ENCODE data around the gene TRIM8. TPM values are rescaled to one million over a fixed set of nuclear protein-coding genes. Genes with fewer than 3 reads are reported as not detected.

Gene TRIM8, protein sequence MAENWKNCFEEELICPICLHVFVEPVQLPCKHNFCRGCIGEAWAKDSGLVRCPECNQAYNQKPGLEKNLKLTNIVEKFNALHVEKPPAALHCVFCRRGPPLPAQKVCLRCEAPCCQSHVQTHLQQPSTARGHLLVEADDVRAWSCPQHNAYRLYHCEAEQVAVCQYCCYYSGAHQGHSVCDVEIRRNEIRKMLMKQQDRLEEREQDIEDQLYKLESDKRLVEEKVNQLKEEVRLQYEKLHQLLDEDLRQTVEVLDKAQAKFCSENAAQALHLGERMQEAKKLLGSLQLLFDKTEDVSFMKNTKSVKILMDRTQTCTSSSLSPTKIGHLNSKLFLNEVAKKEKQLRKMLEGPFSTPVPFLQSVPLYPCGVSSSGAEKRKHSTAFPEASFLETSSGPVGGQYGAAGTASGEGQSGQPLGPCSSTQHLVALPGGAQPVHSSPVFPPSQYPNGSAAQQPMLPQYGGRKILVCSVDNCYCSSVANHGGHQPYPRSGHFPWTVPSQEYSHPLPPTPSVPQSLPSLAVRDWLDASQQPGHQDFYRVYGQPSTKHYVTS
- polyA plus RNA-seq, result 10 to 100 TPM; 38.1 to 65.1 (median 44.7) TPM
- long read RNA-seq, donor 1, full-length matches to known transcripts, result 13 of 13 reads
- long read RNA-seq, donor 1, partial matches to known transcripts, result 0 of 13 reads
- long read RNA-seq, donor 1, other reads (novel, unspliced or antisense), result 0 of 13 reads
- long read RNA-seq, donor 2, full-length matches to known transcripts, result 8 of 8 reads
- long read RNA-seq, donor 2, partial matches to known transcripts, result 0 of 8 reads
- long read RNA-seq, donor 2, other reads (novel, unspliced or antisense), result 0 of 8 reads
- long read RNA-seq, donor 3, full-length matches to known transcripts, result 7 of 17 reads
- long read RNA-seq, donor 3, partial matches to known transcripts, result 10 of 17 reads
- long read RNA-seq, donor 3, other reads (novel, unspliced or antisense), result 0 of 17 reads
- long read RNA-seq, donor 4, result 0 reads
- long read RNA-seq, donor 5, full-length matches to known transcripts, result 3 of 3 reads
- long read RNA-seq, donor 5, partial matches to known transcripts, result 0 of 3 reads
- long read RNA-seq, donor 5, other reads (novel, unspliced or antisense), result 0 of 3 reads
- long read RNA-seq, donor 6, full-length matches to known transcripts, result 3 of 3 reads
- long read RNA-seq, donor 6, partial matches to known transcripts, result 0 of 3 reads
- long read RNA-seq, donor 6, other reads (novel, unspliced or antisense), result 0 of 3 reads
- long read RNA-seq, donor 7, result 0 reads
- long read RNA-seq, donor 8, full-length matches to known transcripts, result 2 of 2 reads
- long read RNA-seq, donor 8, partial matches to known transcripts, result 0 of 2 reads
- long read RNA-seq, donor 8, other reads (novel, unspliced or antisense), result 0 of 2 reads
- long read RNA-seq, donor 9, full-length matches to known transcripts, result 1 of 1 reads
- long read RNA-seq, donor 9, partial matches to known transcripts, result 0 of 1 reads
- long read RNA-seq, donor 9, other reads (novel, unspliced or antisense), result 0 of 1 reads
- long read RNA-seq, donor 10, full-length matches to known transcripts, result 10 of 10 reads
- long read RNA-seq, donor 10, partial matches to known transcripts, result 0 of 10 reads
- long read RNA-seq, donor 10, other reads (novel, unspliced or antisense), result 0 of 10 reads

GRCh38 chr10:102644066-102644645 is at the start of gene TRIM8:
TRIM8 (plus strand) TSS chr10:102644479; CDS start chr10:102644618, 139 bp downstream.
- DNase-seq, result peak; percentile 88 to 92
- FAIRE-seq, result no peak
- peak within 1 kb of the TSS; percentile 81 to 95 (median 92) for H3K4me3 ChIP-seq (ENCODE audit: low read depth in 1 of 3, low read length in 3 of 3)
- 0 to 1% (median 0%) methylated on average over 23 to 80 of the region's 80 CpGs for WGBS, 3 donors
- peaks cover 0 to 36% (median 0%) of the 10 kb centered on the region in 3 donors for H3K36me3 ChIP-seq (ENCODE audit: control insufficient read depth in 3 of 3, insufficient read depth in 2 of 3, low read depth in 1 of 3, low read length in 3 of 3)
- H3K9me3 ChIP-seq (ENCODE audit: control insufficient read depth in 2 of 2, insufficient read depth in 1 of 2, low read depth in 1 of 2, low read length in 1 of 2), result no peaks in the 10 kb centered on the region
- peak within 1 kb of the TSS; percentile 94 to 97 (median 97) for H3K27ac ChIP-seq (ENCODE audit: low read depth in 1 of 3, low read length in 2 of 3)
- peaks cover 1 to 33% (median 12%) of the 10 kb centered on the region in 3 donors for H3K4me1 ChIP-seq (ENCODE audit: control insufficient read depth in 3 of 3, insufficient read depth in 2 of 3, low read depth in 1 of 3, low read length in 2 of 3)
- no peaks in the 10 kb centered on the region for H3K27me3 ChIP-seq (ENCODE audit: control insufficient read depth in 3 of 3, insufficient read depth in 3 of 3, low read length in 3 of 3)

- no peaks in the 10 kb centered on the region for H3K27me3 ChIP-seq (ENCODE audit: control insufficient read depth in 3 of 3, insufficient read depth in 3 of 3, low read length in 3 of 3)
- H3K36me3 ChIP-seq (ENCODE audit: control insufficient read depth in 3 of 3, insufficient read depth in 2 of 3, low read depth in 1 of 3, low read length in 3 of 3), result peaks cover 0 to 62% (median 0%) of the 10 kb centered on the region in 3 donors
- no peak overlapping the region for H3K27ac ChIP-seq (ENCODE audit: low read depth in 1 of 3, low read length in 2 of 3)
- DNase-seq, result no peak
- 72 to 78% (median 72%) methylated on average over 2 of the region's 2 CpGs for WGBS, 3 donors
- H3K4me3 ChIP-seq (ENCODE audit: low read depth in 1 of 3, low read length in 3 of 3), result no peak overlapping the region
- peaks cover 0 to 38% (median 0%) of the 10 kb centered on the region in 3 donors for H3K4me1 ChIP-seq (ENCODE audit: control insufficient read depth in 3 of 3, insufficient read depth in 2 of 3, low read depth in 1 of 3, low read length in 2 of 3)
- no peak for FAIRE-seq
- no peaks in the 10 kb centered on the region for H3K9me3 ChIP-seq (ENCODE audit: control insufficient read depth in 2 of 2, insufficient read depth in 1 of 2, low read depth in 1 of 2, low read length in 1 of 2)
These were observed 49.0 kb upstream of the TRIM8 start for GRCh38 chr10:102595293-102595692.

- no peaks in the 10 kb centered on the region for H3K27me3 ChIP-seq (ENCODE audit: control insufficient read depth in 3 of 3, insufficient read depth in 3 of 3, low read length in 3 of 3)
- H3K4me1 ChIP-seq (ENCODE audit: control insufficient read depth in 3 of 3, insufficient read depth in 2 of 3, low read depth in 1 of 3, low read length in 2 of 3), result peaks cover 0 to 44% (median 0%) of the 10 kb centered on the region in 3 donors
These were observed 48.4 kb upstream of the TRIM8 start for GRCh38 chr10:102595897-102596296.

GRCh38 chr10:102596506-102596971 is 47.7 kb upstream of the TRIM8 start:
- DNase-seq (peak; percentile 73 to 76), FAIRE-seq (no peak)
- WGBS, 3 donors, result 45 to 57% (median 52%) methylated on average over 3 of the region's 3 CpGs
- Histone ChIP-seq H3K36me3 (ENCODE audit: control insufficient read depth in 3 of 3, insufficient read depth in 2 of 3, low read depth in 1 of 3, low read length in 3 of 3) (peaks cover 0 to 72% (median 0%) of the 10 kb centered on the region in 3 donors), H3K27ac (ENCODE audit: low read depth in 1 of 3, low read length in 2 of 3) (peak overlapping the region in 1 of 3 donors; percentile 46), H3K9me3 (ENCODE audit: control insufficient read depth in 2 of 2, insufficient read depth in 1 of 2, low read depth in 1 of 2, low read length in 1 of 2) (no peaks in the 10 kb centered on the region), H3K27me3 (ENCODE audit: control insufficient read depth in 3 of 3, insufficient read depth in 3 of 3, low read length in 3 of 3) (no peaks in the 10 kb centered on the region), H3K4me3 (ENCODE audit: low read depth in 1 of 3, low read length in 3 of 3) (no peak overlapping the region), H3K4me1 (ENCODE audit: control insufficient read depth in 3 of 3, insufficient read depth in 2 of 3, low read depth in 1 of 3, low read length in 2 of 3) (peaks cover 0 to 50% (median 0%) of the 10 kb centered on the region in 3 donors)

More at GRCh38 chr10:102595897-102596296, 48.4 kb upstream of the TRIM8 start:
- DNase-seq (no peak), FAIRE-seq (no peak)
- peaks cover 0 to 66% (median 0%) of the 10 kb centered on the region in 3 donors for H3K36me3 ChIP-seq (ENCODE audit: control insufficient read depth in 3 of 3, insufficient read depth in 2 of 3, low read depth in 1 of 3, low read length in 3 of 3)
- H3K9me3 ChIP-seq (ENCODE audit: control insufficient read depth in 2 of 2, insufficient read depth in 1 of 2, low read depth in 1 of 2, low read length in 1 of 2), result no peaks in the 10 kb centered on the region
- H3K27ac ChIP-seq (ENCODE audit: low read depth in 1 of 3, low read length in 2 of 3), result peak overlapping the region in 1 of 3 donors; percentile 5
- WGBS, 3 donors, result 87 to 96% (median 90%) methylated on average over 4 of the region's 4 CpGs
- H3K4me3 ChIP-seq (ENCODE audit: low read depth in 1 of 3, low read length in 3 of 3), result no peak overlapping the region

DNA sequence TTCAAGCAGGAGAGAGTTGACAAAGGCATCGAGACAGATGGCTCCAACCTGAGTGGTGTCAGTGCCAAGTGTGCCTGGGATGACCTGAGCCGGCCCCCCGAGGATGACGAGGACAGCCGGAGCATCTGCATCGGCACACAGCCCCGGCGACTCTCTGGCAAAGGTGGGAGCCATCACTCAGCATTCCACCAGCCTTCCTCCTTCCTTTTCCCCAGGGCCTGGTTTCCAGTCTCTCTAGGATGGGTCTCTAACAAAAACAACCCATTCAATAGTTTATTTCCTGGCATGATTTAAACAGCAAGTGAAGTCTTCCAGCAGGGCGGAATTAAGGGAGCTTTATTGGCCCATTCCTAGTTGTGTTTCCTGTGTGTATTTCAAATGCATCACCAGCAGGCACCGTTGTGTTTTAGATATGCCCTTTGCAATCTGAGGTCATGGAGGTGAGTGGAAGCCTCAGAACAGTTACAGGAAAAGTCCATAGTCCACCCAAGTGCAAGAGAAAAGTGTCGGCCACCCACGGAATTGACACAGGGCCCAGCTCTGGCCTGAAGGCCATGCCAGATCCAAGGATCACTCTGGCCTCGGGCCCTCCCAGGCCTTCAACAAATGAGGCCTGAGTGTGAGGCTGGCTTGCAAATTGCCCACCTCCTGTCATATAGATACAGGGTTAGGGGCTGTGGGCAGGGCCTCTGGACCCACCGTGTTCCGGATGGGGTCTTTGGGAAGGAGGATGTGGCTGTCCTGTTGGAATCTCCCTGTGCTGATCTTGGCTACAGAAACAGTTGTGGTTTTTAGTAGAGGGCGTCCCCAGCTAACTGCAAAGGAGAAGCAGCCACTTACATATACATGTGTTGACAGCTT is 46.9 kb upstream of the TRIM8 start:
- Histone ChIP-seq H3K36me3 (ENCODE audit: control insufficient read depth in 3 of 3, insufficient read depth in 2 of 3, low read depth in 1 of 3, low read length in 3 of 3) (peaks cover under 1 to 75% (median 2%) of the 10 kb centered on the region in 3 donors), H3K4me1 (ENCODE audit: control insufficient read depth in 3 of 3, insufficient read depth in 2 of 3, low read depth in 1 of 3, low read length in 2 of 3) (peaks cover 0 to 51% (median 0%) of the 10 kb centered on the region in 3 donors), H3K4me3 (ENCODE audit: low read depth in 1 of 3, low read length in 3 of 3) (no peak overlapping the region), H3K9me3 (ENCODE audit: control insufficient read depth in 2 of 2, insufficient read depth in 1 of 2, low read depth in 1 of 2, low read length in 1 of 2) (no peaks in the 10 kb centered on the region), H3K27me3 (ENCODE audit: control insufficient read depth in 3 of 3, insufficient read depth in 3 of 3, low read length in 3 of 3) (no peaks in the 10 kb centered on the region), H3K27ac (ENCODE audit: low read depth in 1 of 3, low read length in 2 of 3) (peak overlapping the region in 2 of 3 donors; percentile 2 to 59)
- DNase-seq, result no peak
- FAIRE-seq, result no peak
- WGBS, 3 donors, result 54 to 80% (median 79%) methylated on average over 16 of the region's 16 CpGs

GRCh38 chr10:102598243-102598642 is 46.0 kb upstream of the TRIM8 start:
- no peak for DNase-seq
- 76 to 93% (median 89%) methylated on average over 8 of the region's 8 CpGs for WGBS, 3 donors

More at GRCh38 chr10:102598243-102598642, 46.0 kb upstream of the TRIM8 start:
- Histone ChIP-seq H3K9me3 (ENCODE audit: control insufficient read depth in 2 of 2, insufficient read depth in 1 of 2, low read depth in 1 of 2, low read length in 1 of 2) (no peaks in the 10 kb centered on the region), H3K27me3 (ENCODE audit: control insufficient read depth in 3 of 3, insufficient read depth in 3 of 3, low read length in 3 of 3) (no peaks in the 10 kb centered on the region), H3K4me3 (ENCODE audit: low read depth in 1 of 3, low read length in 3 of 3) (no peak overlapping the region), H3K4me1 (ENCODE audit: control insufficient read depth in 3 of 3, insufficient read depth in 2 of 3, low read depth in 1 of 3, low read length in 2 of 3) (peaks cover 0 to 51% (median 0%) of the 10 kb centered on the region in 3 donors), H3K36me3 (ENCODE audit: control insufficient read depth in 3 of 3, insufficient read depth in 2 of 3, low read depth in 1 of 3, low read length in 3 of 3) (peaks cover 3 to 78% (median 7%) of the 10 kb centered on the region in 3 donors), H3K27ac (ENCODE audit: low read depth in 1 of 3, low read length in 2 of 3) (no peak overlapping the region)
- FAIRE-seq, result no peak

Measured in small intestine (tissue), 16 donors.